Fibroblast of pulmonary artery (primary cell): Measurements from ENCODE around the gene PCDHA9.

Experiments used
- DNase-seq: peaks from one replicate; pipeline ENCODE4 v3.0.0-alpha.2; 2010; ENCODE audit warnings: low read depth
- H3K4me3 ChIP-seq: replicated peaks from 2 replicates; pipeline ENCODE4 v1.5.1; 2011; ENCODE audit warnings: low read depth, mild to moderate bottlenecking, control low read depth, low read length, moderate library complexity
- CTCF ChIP-seq: IDR thresholded peaks from 2 replicates; pipeline ENCODE4 v1.5.1; 2011; ENCODE audit warnings: mild to moderate bottlenecking, control low read depth, low read length, inconsistent platforms; ENCODE audit errors: missing control alignments

PCDHA9 gene

GRCh38 chr5:140855772-140856674, 7.8 kb downstream of the PCDHA9 start, which contains the start of gene PCDHA10:
TSS of gene PCDHA10 (plus strand) at chr5:140855897. CDS start at chr5:140856049, 152 bp downstream.
- DNase-seq: peak; percentile 15
- no peak for TF ChIP-seq CTCF
- H3K4me3 ChIP-seq: no peak within 1 kb of the TSS

GRCh38 chr5:140857177-140857986, 9.2 kb downstream of the PCDHA9 start:
- no peak for TF ChIP-seq CTCF
- H3K4me3 ChIP-seq: no peak overlapping the region
- no peak for DNase-seq

GRCh38 chr5:140857987-140858240, 9.7 kb downstream of the PCDHA9 start:
- DNase-seq: no peak
- no peak for TF ChIP-seq CTCF
- H3K4me3 ChIP-seq: no peak overlapping the region

- no peak for DNase-seq
- no peak for TF ChIP-seq CTCF
- no peak overlapping the region for H3K4me3 ChIP-seq
These were observed 14.5 kb downstream of the PCDHA9 start for GRCh38 chr5:140862441-140863295.

DNA sequence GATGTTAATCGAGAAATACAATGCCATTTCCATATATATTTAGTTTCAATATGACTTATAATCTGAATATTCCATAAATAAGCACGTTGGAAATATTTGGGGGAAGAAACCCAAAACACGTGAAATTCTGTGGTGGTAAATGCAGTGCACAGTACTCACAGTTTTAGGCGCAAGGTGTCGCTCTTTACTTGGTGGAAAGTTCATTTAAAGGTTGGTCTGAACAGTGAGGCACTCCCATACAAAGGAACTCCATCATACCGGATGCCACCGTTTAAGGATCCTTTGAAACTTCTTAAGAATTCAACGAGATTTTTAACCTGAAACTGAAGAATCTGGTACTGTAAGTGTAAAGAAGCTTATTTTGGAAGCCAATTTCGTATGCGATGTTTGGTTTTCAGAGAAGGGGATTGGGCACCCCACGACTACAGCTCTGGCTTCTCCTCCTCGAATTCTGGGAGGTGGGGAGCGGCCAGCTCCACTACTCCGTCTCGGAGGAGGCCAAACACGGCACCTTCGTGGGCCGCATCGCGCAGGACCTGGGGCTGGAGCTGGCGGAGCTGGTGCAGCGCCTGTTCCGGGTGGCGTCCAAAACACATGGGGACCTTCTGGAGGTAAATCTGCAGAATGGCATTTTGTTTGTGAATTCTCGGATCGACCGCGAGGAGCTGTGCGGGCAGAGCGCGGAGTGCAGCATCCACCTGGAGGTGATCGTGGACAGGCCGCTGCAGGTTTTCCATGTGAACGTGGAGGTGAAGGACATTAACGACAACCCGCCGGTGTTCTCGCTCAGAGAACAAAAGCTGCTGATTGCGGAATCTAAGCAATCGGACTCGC, 20.8 kb downstream of the PCDHA9 start, which contains the start of gene PCDHA11:
Gene PCDHA11, plus strand, starts transcription at position 237 of the 834 bp plus-strand sequence. Its CDS starts 147 bp downstream, at position 384.
- DNase-seq: no peak
- TF ChIP-seq CTCF: no peak
- H3K4me3 ChIP-seq: no peak within 1 kb of the TSS

- no peak for TF ChIP-seq CTCF
- H3K4me3 ChIP-seq: no peak overlapping the region
- DNase-seq: no peak
These were observed 21.3 kb downstream of the PCDHA9 start for GRCh38 chr5:140869555-140869886.
